A549 treated with Mapracorat at 1 μM for 4 hours (cell line): ENCODE measurements around the gene UBE2D4. TPM values are rescaled to one million over a fixed set of nuclear protein-coding genes. Genes with fewer than 3 reads are reported as not detected.

Source experiments
- total RNA-seq: library from RNA; stranded (reverse); fragments of 200-300 nt; extraction: Qiagen RNA extraction; gene quantifications from 5 replicates; pipeline ENCODE4 v1.2.3, GENCODE V29; 2022

Gene UBE2D4
- 7.3 to 11.5 TPM (median 10.0 TPM) in 5 replicates for total RNA-seq

GRCh38 chr7:43925984-43926797 is at the start of gene UBE2D4:
UBE2D4 (plus strand) TSS chr7:43926436; CDS start chr7:43926533, 97 bp downstream.

GRCh38 chr7:43906331-43907010 is 19.8 kb upstream of the UBE2D4 start, which contains the start of gene URGCP:
URGCP (minus strand) TSS chr7:43906596; CDS start chr7:43906575, 21 bp downstream.

GRCh38 chr7:43997532-43997931 is 71.3 kb downstream of the UBE2D4 start, which contains the start of gene SPDYE1:
SPDYE1 (plus strand) TSS chr7:43997897; CDS start chr7:43999950, 2,053 bp downstream.

Other genes with a start within 250 kb of the UBE2D4 start
- 82.6 to 92.9 TPM (median 84.7 TPM) in 5 replicates for gene COA1, start 196.9 kb upstream of the UBE2D4 start, total RNA-seq
- gene BLVRA, start 167.8 kb upstream of the UBE2D4 start, total RNA-seq: 68.7 to 84.8 TPM (median 74.6 TPM) in 5 replicates
- gene MRPS24, start 56.9 kb upstream of the UBE2D4 start, total RNA-seq: 239 to 262 TPM (median 248 TPM) in 5 replicates
- 26.0 to 29.4 TPM (median 28.3 TPM) in 5 replicates for gene URGCP, start 19.8 kb upstream of the UBE2D4 start, total RNA-seq
- not detected in 5 replicates for gene SPDYE1, start 71.5 kb downstream of the UBE2D4 start, total RNA-seq
- 59.1 to 68.9 TPM (median 68.1 TPM) in 5 replicates for gene DBNL, start 118.3 kb downstream of the UBE2D4 start, total RNA-seq
- not detected in 5 replicates for gene PGAM2, start 139.1 kb downstream of the UBE2D4 start, total RNA-seq
- 5.3 to 7.9 TPM (median 6.5 TPM) in 5 replicates for gene POLM, start 156.1 kb downstream of the UBE2D4 start, total RNA-seq
- 0.19 TPM in 1 of 5 replicates, not detected in the others for gene AEBP1, start 177.9 kb downstream of the UBE2D4 start, total RNA-seq
- 144 to 178 TPM (median 160 TPM) in 5 replicates for gene POLD2, start 197.1 kb downstream of the UBE2D4 start, total RNA-seq
- not detected in 5 replicates for gene MYL7, start 214.9 kb downstream of the UBE2D4 start, total RNA-seq